ENCODE results near the gene RGMA. TPM values are rescaled to one million over a fixed set of nuclear protein-coding genes. Genes with fewer than 3 reads are reported as not detected.

The RGMA gene
- total RNA-seq, 1 donor from 2014 or later = 11.4 TPM

GRCh38 chr15:93086791-93087190 lies 2.2 kb downstream of the RGMA start:
- Mint-ChIP-seq H3K4me3 (ENCODE audit: low read depth) (no peak overlapping the region), H3K27ac (no peak overlapping the region), H3K36me3 (ENCODE audit: insufficient read depth) (no peaks in the 10 kb centered on the region), H3K4me1 (ENCODE audit: low read depth) (peaks cover 4% of the 10 kb centered on the region), H3K27me3 (peaks cover 60% of the 10 kb centered on the region), H3K9me3 (ENCODE audit: low read depth) (no peaks in the 10 kb centered on the region)
- TF ChIP-seq CTCF (IDR thresholded peaks at IDR 0.05; ENCODE audit: unreplicated experiment) = no peak
- DNase-seq (ENCODE audit: low spot score, unreplicated experiment) = no peak

GRCh38 chr15:93085692-93086091 lies 3.3 kb downstream of the RGMA start:
- no peak for TF ChIP-seq CTCF (IDR thresholded peaks at IDR 0.05; ENCODE audit: unreplicated experiment)
- Mint-ChIP-seq H3K4me1 (ENCODE audit: low read depth) (peaks cover 4% of the 10 kb centered on the region), H3K4me3 (ENCODE audit: low read depth) (no peak overlapping the region), H3K27ac (no peak overlapping the region), H3K9me3 (ENCODE audit: low read depth) (no peaks in the 10 kb centered on the region), H3K36me3 (ENCODE audit: insufficient read depth) (no peaks in the 10 kb centered on the region), H3K27me3 (peaks cover 71% of the 10 kb centered on the region)
- no peak for DNase-seq (ENCODE audit: low spot score, unreplicated experiment)

- Mint-ChIP-seq H3K4me1 (ENCODE audit: low read depth) (peaks cover 3% of the 10 kb centered on the region), H3K27me3 (peaks cover 88% of the 10 kb centered on the region)
- no peak for DNase-seq (ENCODE audit: low spot score, unreplicated experiment)
These were observed 6.2 kb downstream of the RGMA start for GRCh38 chr15:93082861-93083260.

GRCh38 chr15:93081399-93081798 lies 7.6 kb downstream of the RGMA start:
- H3K4me1 Mint-ChIP-seq (ENCODE audit: low read depth) = peaks cover 2% of the 10 kb centered on the region
- H3K36me3 Mint-ChIP-seq (ENCODE audit: insufficient read depth) = no peaks in the 10 kb centered on the region
- H3K27ac Mint-ChIP-seq = no peak overlapping the region
- DNase-seq (ENCODE audit: low spot score, unreplicated experiment) = no peak
- TF ChIP-seq CTCF (IDR thresholded peaks at IDR 0.05; ENCODE audit: unreplicated experiment) = no peak
- H3K4me3 Mint-ChIP-seq (ENCODE audit: low read depth) = no peak overlapping the region
- H3K27me3 Mint-ChIP-seq = peaks cover 88% of the 10 kb centered on the region
- no peaks in the 10 kb centered on the region for H3K9me3 Mint-ChIP-seq (ENCODE audit: low read depth)

More at GRCh38 chr15:93082861-93083260, 6.2 kb downstream of the RGMA start:
- no peak for TF ChIP-seq CTCF (IDR thresholded peaks at IDR 0.05; ENCODE audit: unreplicated experiment)
- H3K27ac Mint-ChIP-seq = no peak overlapping the region
- H3K4me3 Mint-ChIP-seq (ENCODE audit: low read depth) = no peak overlapping the region
- H3K36me3 Mint-ChIP-seq (ENCODE audit: insufficient read depth) = no peaks in the 10 kb centered on the region
- no peaks in the 10 kb centered on the region for H3K9me3 Mint-ChIP-seq (ENCODE audit: low read depth)

GRCh38 chr15:93080451-93080850 lies 8.6 kb downstream of the RGMA start:
- no peak for TF ChIP-seq CTCF (IDR thresholded peaks at IDR 0.05; ENCODE audit: unreplicated experiment)
- Mint-ChIP-seq H3K4me3 (ENCODE audit: low read depth) (no peak overlapping the region), H3K36me3 (ENCODE audit: insufficient read depth) (no peaks in the 10 kb centered on the region), H3K4me1 (ENCODE audit: low read depth) (peaks cover 2% of the 10 kb centered on the region), H3K27ac (no peak overlapping the region), H3K9me3 (ENCODE audit: low read depth) (no peaks in the 10 kb centered on the region), H3K27me3 (peaks cover 87% of the 10 kb centered on the region)
- DNase-seq (ENCODE audit: low spot score, unreplicated experiment) = no peak

Data from progenitor cell of endocrine pancreas (in vitro differentiated cells).